Omental fat pad (tissue), 4 donors: Measurements from ENCODE around the gene TAF8. TPM values are rescaled to one million over a fixed set of nuclear protein-coding genes. Genes with fewer than 3 reads are reported as not detected.

Source experiments
- ATAC-seq: fragments of 150-250 bp; one replicate; pipeline ENCODE4 v1.9.1; 2016; ENCODE audit warnings: mild to moderate bottlenecking, moderate library complexity; ENCODE audit not compliant: low FRiP score
- DNase-seq: peaks from one replicate; pipeline ENCODE4 v3.0.0-alpha.2; 2019; ENCODE audit warnings: low spot score
- CTCF ChIP-seq, 3 donors: fragments of 450-650 bp; IDR thresholded peaks; one replicate each; pipeline ENCODE4 v1.5.1; 2016 to 2017; ENCODE audit warnings: antibody characterized with exemption in 3 of 3, mild to moderate bottlenecking in 3 of 3, moderate library complexity in 2 of 3
- total RNA-seq, 4 donors: library from RNA; depleted of rRNA; stranded (reverse); fragments of >200 nt; gene quantifications; one replicate each; pipeline ENCODE4 v1.1.0, GENCODE V29; 2016

TAF8 gene
- total RNA-seq, 4 donors from 2014 or later, result 24.3 to 41.4 (median 26.1) TPM

- no peak for TF ChIP-seq CTCF (IDR thresholded peaks at IDR 0.05)
- ATAC-seq (no peak), DNase-seq (no peak)
These were observed 2.4 kb upstream of the TAF8 start for GRCh38 chr6:42047790-42048405.

- DNase-seq (no peak), ATAC-seq (no peak)
- no peak for TF ChIP-seq CTCF (IDR thresholded peaks at IDR 0.05)
These were observed 1.1 kb upstream of the TAF8 start for GRCh38 chr6:42049116-42049809.

GRCh38 chr6:42049948-42050296 lies 402 bp upstream of the TAF8 start:
- DNase-seq, result no peak
- ATAC-seq, result no peak

GRCh38 chr6:42051268-42051653 lies 937 bp downstream of the TAF8 start:
- DNase-seq (no peak), ATAC-seq (no peak)
- no peak for TF ChIP-seq CTCF (IDR thresholded peaks at IDR 0.05)

More at GRCh38 chr6:42049948-42050296, 402 bp upstream of the TAF8 start:
- TF ChIP-seq CTCF (IDR thresholded peaks at IDR 0.05), result no peak

- no peak for TF ChIP-seq CTCF (IDR thresholded peaks at IDR 0.05)
These were observed 3.3 kb downstream of the TAF8 start for GRCh38 chr6:42053601-42054000.

GRCh38 chr6:42059743-42060142 lies 9.4 kb downstream of the TAF8 start:
- no peak for ATAC-seq
- no peak for DNase-seq

More at GRCh38 chr6:42053601-42054000, 3.3 kb downstream of the TAF8 start:
- no peak for ATAC-seq
- DNase-seq, result no peak

More at GRCh38 chr6:42059743-42060142, 9.4 kb downstream of the TAF8 start:
- TF ChIP-seq CTCF (IDR thresholded peaks at IDR 0.05), result no peak
